Esophagus squamous epithelium (tissue), 5 donors: ENCODE results near the gene ABCA8. TPM values are rescaled to one million over a fixed set of nuclear protein-coding genes. Genes with fewer than 3 reads are reported as not detected.
"Not testable (repeated sequence)": the region's sequence is repeated elsewhere in the genome, so short reads cannot be mapped to it uniquely, and the experiment has no call there.

Experiments used
- DNase-seq: peaks from one replicate; lab custom pipeline; 2025; lab: John Stamatoyannopoulos, UW
- H3K27ac ChIP-seq, 4 donors: fragments of 200-600 bp; sonication (generic); one replicate each; pipeline ENCODE4 v1.5.1; 2016 to 2019; ENCODE audit warnings: mild to moderate bottlenecking in 1 of 4
- H3K27me3 ChIP-seq, 4 donors: fragments of 200-600 bp; sonication (generic); 1 replicate in 3 of 4; 2 replicates in 1 of 4; pipeline versions ENCODE4 v1.5.1 to v1.6.0; 2017 to 2021; ENCODE audit warnings: antibody characterized with exemption in 1 of 4
- H3K36me3 ChIP-seq, 3 donors: fragments of 200-600 bp; sonication (generic); one replicate each; pipeline ENCODE4 v1.5.1; 2016 to 2019
- H3K4me1 ChIP-seq, 3 donors: fragments of 200-600 bp; sonication (generic); one replicate each; pipeline ENCODE4 v1.5.1; 2017 to 2019
- H3K4me3 ChIP-seq, 4 donors: fragments of 200-600 bp; sonication (generic); 1 replicate in 3 of 4; 2 replicates in 1 of 4; pipeline ENCODE4 v1.5.1; 2016 to 2019; ENCODE audit warnings: mild to moderate bottlenecking in 2 of 4, moderate library complexity in 1 of 4
- H3K9me3 ChIP-seq, 3 donors: fragments of 200-600 bp; sonication (generic); one replicate each; pipeline ENCODE4 v1.5.1; 2016 to 2019
- CTCF ChIP-seq, 6 experiments: fragments of 450-650 bp in 4 of 6; fragments of 200-600 bp in 2 of 6; sonication (generic) in 2 of 6; IDR thresholded peaks; one replicate each; pipeline ENCODE4 v1.5.1; 2016 to 2019; ENCODE audit warnings: antibody characterized with exemption in 6 of 6, mild to moderate bottlenecking in 4 of 6, moderate library complexity in 4 of 6
- POLR2A ChIP-seq, 4 donors: fragments of 450-650 bp; IDR thresholded peaks; one replicate each; pipeline ENCODE4 v1.6.1; 2017; ENCODE audit warnings: antibody characterized with exemption in 4 of 4, mild to moderate bottlenecking in 4 of 4, moderate library complexity in 3 of 4
- WGBS, 2 donors: methylation state at CpG; one replicate each; pipeline ENCODE4 v1.1.5; 2018; 5-methylcytosine and 5-hydroxymethylcytosine counted together
- intact Hi-C: fragments of 100-400 bp; cut with DNase I; formaldehyde crosslinking; loops from one replicate; pipeline ENCODE4 v1.15.0; 2022
- total RNA-seq, 4 donors: library from RNA; depleted of rRNA; stranded (reverse); fragments of >200 nt; gene quantifications; one replicate each; pipeline ENCODE4 v1.1.0, GENCODE V29; 2016
- donor health status: DM: yes; HTN: yes; CAD: no.

The ABCA8 gene
- total RNA-seq, 4 donors from 2014 or later: 1.5 to 30.5 (median 7.3) TPM

- 52 to 58% methylated on average over 2 to 3 of the region's 3 CpGs for WGBS, 2 donors
Measured at GRCh38 chr17:68973098-68973846, 18.1 kb upstream of the ABCA8 start.

GRCh38 chr17:68972119-68972704, 17.0 kb upstream of the ABCA8 start:
- Histone ChIP-seq H3K4me1 (no peaks in the 10 kb centered on the region), H3K9me3 (no peaks in the 10 kb centered on the region), H3K27ac (no peak overlapping the region), H3K27me3 (no peaks in the 10 kb centered on the region), H3K4me3 (no peak overlapping the region), H3K36me3 (peaks cover 0 to 11% (median 0%) of the 10 kb centered on the region in 3 donors)
- WGBS, 2 donors: 42 to 46% methylated on average over 4 of the region's 4 CpGs
- TF ChIP-seq CTCF (IDR thresholded peaks at IDR 0.05): peak in 5 of 6 experiments; percentile 29 to 67 (median 57)
- TF ChIP-seq POLR2A (IDR thresholded peaks at IDR 0.05): no peak
- DNase-seq: no peak
- intact Hi-C loops: no loop called here

More at GRCh38 chr17:68973098-68973846, 18.1 kb upstream of the ABCA8 start:
- intact Hi-C loops: no loop called here
- H3K4me1 ChIP-seq: no peaks in the 10 kb centered on the region
- no peak overlapping the region for H3K27ac ChIP-seq
- H3K9me3 ChIP-seq: no peaks in the 10 kb centered on the region
- H3K36me3 ChIP-seq: peaks cover 0 to 11% (median 0%) of the 10 kb centered on the region in 3 donors
- DNase-seq: no peak
- no peak overlapping the region for H3K4me3 ChIP-seq
- no peaks in the 10 kb centered on the region for H3K27me3 ChIP-seq
- TF ChIP-seq POLR2A (IDR thresholded peaks at IDR 0.05) (no peak), CTCF (IDR thresholded peaks at IDR 0.05) (no peak)

GRCh38 chr17:68969101-68969500, 13.9 kb upstream of the ABCA8 start:
- Histone ChIP-seq H3K4me1 (no peaks in the 10 kb centered on the region), H3K36me3 (no peaks in the 10 kb centered on the region), H3K27me3 (no peaks in the 10 kb centered on the region), H3K4me3 (no peak overlapping the region), H3K27ac (no peak overlapping the region), H3K9me3 (no peaks in the 10 kb centered on the region)
- intact Hi-C loops: no loop called here
- no peak for TF ChIP-seq POLR2A (IDR thresholded peaks at IDR 0.05)
- no peak for TF ChIP-seq CTCF (IDR thresholded peaks at IDR 0.05)
- no peak for DNase-seq
- 48 to 52% methylated on average over 5 of the region's 5 CpGs for WGBS, 2 donors

GRCh38 chr17:68963958-68964357, 8.8 kb upstream of the ABCA8 start:
- TF ChIP-seq CTCF (IDR thresholded peaks at IDR 0.05) (no peak), POLR2A (IDR thresholded peaks at IDR 0.05) (no peak)
- Histone ChIP-seq H3K36me3 (no peaks in the 10 kb centered on the region), H3K4me3 (no peak overlapping the region), H3K4me1 (no peaks in the 10 kb centered on the region), H3K9me3 (no peaks in the 10 kb centered on the region), H3K27ac (no peak overlapping the region), H3K27me3 (no peaks in the 10 kb centered on the region)
- intact Hi-C loops: no loop called here
- DNase-seq: no peak
- WGBS, 2 donors: 84 to 90% methylated on average over 4 of the region's 4 CpGs

- Histone ChIP-seq H3K9me3 (no peaks in the 10 kb centered on the region), H3K27me3 (no peaks in the 10 kb centered on the region), H3K4me1 (no peaks in the 10 kb centered on the region), H3K27ac (no peak overlapping the region), H3K4me3 (no peak overlapping the region), H3K36me3 (no peaks in the 10 kb centered on the region)
- intact Hi-C loops: no loop called here
- no peak for DNase-seq
- TF ChIP-seq POLR2A (IDR thresholded peaks at IDR 0.05): no peak
- TF ChIP-seq CTCF (IDR thresholded peaks at IDR 0.05): no peak
- 59 to 64% methylated on average over 9 of the region's 9 CpGs for WGBS, 2 donors
Measured at GRCh38 chr17:68961214-68961882, 6.2 kb upstream of the ABCA8 start.

- H3K36me3 ChIP-seq, H3K27me3 ChIP-seq, H3K27ac ChIP-seq, intact Hi-C loops, H3K4me1 ChIP-seq, H3K9me3 ChIP-seq, DNase-seq, H3K4me3 ChIP-seq: not testable (repeated sequence)
- WGBS, 2 donors: 91 to 97% methylated on average over 2 of the region's 2 CpGs
Measured at GRCh38 chr17:68959117-68959516, 3.9 kb upstream of the ABCA8 start.
